ENCODE measurements around the gene CFAP91. TPM values are rescaled to one million over a fixed set of nuclear protein-coding genes. Genes with fewer than 3 reads are reported as not detected.

The CFAP91 gene
- total RNA-seq, 2 donors from 2014 or later, result 0.58 to 0.91 TPM

- intact Hi-C loops (cut with DNase I), result no loop called here
- no peak for ATAC-seq
- no peak for DNase-seq
These were observed 27.2 kb downstream of the CFAP91 start for GRCh38 chr3:119729996-119730395.

- DNase-seq (no peak), ATAC-seq (no peak)
- intact Hi-C loops (cut with DNase I), result no loop called here
These were observed 28.9 kb downstream of the CFAP91 start for GRCh38 chr3:119731560-119732343.

GRCh38 chr3:119733812-119734211 lies 31.0 kb downstream of the CFAP91 start:
- ATAC-seq (no peak), DNase-seq (no peak)
- intact Hi-C loops (cut with DNase I), result no loop called here

GRCh38 chr3:119738741-119739140 lies 35.9 kb downstream of the CFAP91 start:
- DNase-seq (no peak), ATAC-seq (no peak)
- intact Hi-C loops (cut with DNase I), result no loop called here

- ATAC-seq (no peak), DNase-seq (no peak)
- intact Hi-C loops (cut with DNase I), result no loop called here
These were observed 39.1 kb downstream of the CFAP91 start for GRCh38 chr3:119741657-119742590.

GRCh38 chr3:119743921-119744320 lies 41.1 kb downstream of the CFAP91 start:
- DNase-seq (no peak), ATAC-seq (no peak)
- intact Hi-C loops (cut with DNase I), result no loop called here

GRCh38 chr3:119745942-119746341 lies 43.1 kb downstream of the CFAP91 start:
- no peak for ATAC-seq
- intact Hi-C loops (cut with DNase I), result no loop called here
- no peak for DNase-seq

GRCh38 chr3:119746423-119746822 lies 43.6 kb downstream of the CFAP91 start:
- DNase-seq, result no peak

GRCh38 chr3:119747357-119747756 lies 44.5 kb downstream of the CFAP91 start:
- intact Hi-C loops (cut with DNase I), result no loop called here
- ATAC-seq (no peak), DNase-seq (no peak)

More at GRCh38 chr3:119746423-119746822, 43.6 kb downstream of the CFAP91 start:
- ATAC-seq, result no peak
- intact Hi-C loops (cut with DNase I), result no loop called here

- no peak for ATAC-seq
These were observed 46.2 kb downstream of the CFAP91 start for GRCh38 chr3:119748991-119749390.

GRCh38 chr3:119751423-119751822 lies 48.6 kb downstream of the CFAP91 start:
- ATAC-seq, result no peak
- intact Hi-C loops (cut with DNase I), result no loop called here
- no peak for DNase-seq

More at GRCh38 chr3:119748991-119749390, 46.2 kb downstream of the CFAP91 start:
- no peak for DNase-seq
- intact Hi-C loops (cut with DNase I), result no loop called here

Other genes starting within 250 kb of the CFAP91 start
- gene TMEM39A, start 239.4 kb upstream of the CFAP91 start, total RNA-seq, result 10 to 100 TPM; 27.0 to 40.5 TPM
- 10 to 100 TPM in 1 of 2 donors, 1 to 10 TPM in 1; 6.7 to 15.6 TPM for gene POGLUT1, start 234.1 kb upstream of the CFAP91 start, total RNA-seq
- gene TIMMDC1, start 204.5 kb upstream of the CFAP91 start, total RNA-seq, result 100 to 1,000 TPM; 190 to 200 TPM
- under 1 TPM; 0.10 to 0.21 TPM for gene CD80, start 143.4 kb upstream of the CFAP91 start, total RNA-seq
- gene ADPRH, start 123.5 kb upstream of the CFAP91 start, total RNA-seq, result 10 to 100 TPM in 1 of 2 donors, 1 to 10 TPM in 1; 9.4 to 10.8 TPM
- 1 to 10 TPM; 1.5 to 8.7 TPM for gene PLA1A, start 105.1 kb upstream of the CFAP91 start, total RNA-seq
- gene POPDC2, start 42.4 kb upstream of the CFAP91 start, total RNA-seq, result 100 to 1,000 TPM; 383 to 677 TPM
- 100 to 1,000 TPM; 101 to 120 TPM for gene COX17, start 25.6 kb upstream of the CFAP91 start, total RNA-seq
- under 1 TPM in 1 of 2 donors, not detected in 1; 0.09 TPM for gene NR1I2, start 79.1 kb downstream of the CFAP91 start, total RNA-seq